Right cardiac atrium (tissue), 5 donors: ENCODE results near the gene ANKRD36. TPM values are rescaled to one million over a fixed set of nuclear protein-coding genes. Genes with fewer than 3 reads are reported as not detected.
"Not testable (repeated sequence)": the region's sequence is repeated elsewhere in the genome, so short reads cannot be mapped to it uniquely, and the experiment has no call there.

Experiments used
- ATAC-seq, 2 donors: fragments of 200-7000 bp; cut with Tn5 transposase; one replicate each; pipeline versions ENCODE4 v1.8.0 to v1.9.1; 2020; ENCODE audit warnings: moderate library complexity in 2 of 2, mild to moderate bottlenecking in 1 of 2
- DNase-seq, 3 donors: peaks; one replicate each; pipeline ENCODE4 v3.0.0-alpha.2; 2020
- H3K27ac ChIP-seq: one replicate; pipeline ENCODE4 v1.5.1; 2013; ENCODE audit warnings: mild to moderate bottlenecking, low read length, control low read depth, moderate library complexity
- H3K27me3 ChIP-seq: one replicate; pipeline ENCODE4 v1.6.1; 2013; ENCODE audit not compliant: control insufficient read depth, insufficient read depth
- H3K4me1 ChIP-seq: one replicate; pipeline ENCODE4 v1.6.1; 2013; ENCODE audit warnings: low read length; ENCODE audit not compliant: control insufficient read depth, insufficient read depth
- H3K4me3 ChIP-seq: one replicate; pipeline ENCODE4 v1.5.1; 2013; ENCODE audit warnings: low read length, control low read depth
- H3K9me3 ChIP-seq: one replicate; pipeline ENCODE4 v1.6.1; 2013; ENCODE audit warnings: low read length; ENCODE audit not compliant: control insufficient read depth
- WGBS: extraction: QIAGEN DNeasy Blood & Tissue Kit; methylation state at CpG from one replicate; pipeline ENCODE4 v1.1.7; 2013; 5-methylcytosine and 5-hydroxymethylcytosine counted together
- intact Hi-C, 4 donors: fragments of 100-400 bp; cut with DNase I; formaldehyde crosslinking; loops; one replicate each; pipeline versions ENCODE4 v1.11.0 to v1.14.0; 2022 to 2023
- polyA plus RNA-seq: library from polyadenylated mRNA; stranded (reverse); fragments of 200-250 nt; gene quantifications from one replicate; pipeline ENCODE4 v1.2.3, GENCODE V29; 2013
- total RNA-seq, 4 donors: library from RNA; stranded (reverse); fragmentation: NEBNext Ultra II Directional; extraction: Animal tissue kit (Norgen Biotek cat#: 25700); gene quantifications; one replicate each; pipeline ENCODE4 v1.2.1, GENCODE V29; 2021
- donor health status: healthy with polysubstance abuse.
- donor health status: DM: no; HTN: yes; CAD: no.
- donor health status: DM: no; HTN: no; CAD: no.
- donor health status: DM: no; HTN: yes; CAD: no; lungs with severe emphysema.
- donor health status: DM: yes; HTN: yes; CAD: no.

Gene ANKRD36
- total and polyA plus RNA-seq, 5 donors, result 3.3 to 10.6 (median 8.8) TPM

DNA sequence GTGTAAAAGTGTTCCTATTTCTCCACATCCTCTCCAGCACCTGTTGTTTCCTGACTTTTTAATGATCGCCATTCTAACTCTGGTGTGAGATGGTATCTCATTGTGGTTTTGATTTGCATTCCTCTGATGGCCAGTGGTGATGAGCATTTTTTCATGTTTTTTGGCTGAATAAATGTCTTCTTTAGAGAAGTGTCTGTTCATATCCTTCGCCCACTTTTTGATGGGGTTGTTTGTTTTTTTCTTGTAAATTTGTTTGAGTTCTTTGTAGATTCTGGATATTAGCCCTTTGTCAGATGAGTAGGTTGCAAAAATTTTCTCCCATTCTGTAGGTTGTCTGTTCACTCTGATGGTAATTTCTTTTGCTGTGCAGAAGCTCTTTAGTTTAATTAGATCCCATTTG lies 16.1 kb downstream of the ANKRD36 start:
- H3K9me3 ChIP-seq, H3K27me3 ChIP-seq, H3K27ac ChIP-seq, ATAC-seq, H3K4me3 ChIP-seq, DNase-seq, H3K4me1 ChIP-seq, intact Hi-C loops: not testable (repeated sequence)
- 98% methylated on average over 2 of the region's 2 CpGs for WGBS

DNA sequence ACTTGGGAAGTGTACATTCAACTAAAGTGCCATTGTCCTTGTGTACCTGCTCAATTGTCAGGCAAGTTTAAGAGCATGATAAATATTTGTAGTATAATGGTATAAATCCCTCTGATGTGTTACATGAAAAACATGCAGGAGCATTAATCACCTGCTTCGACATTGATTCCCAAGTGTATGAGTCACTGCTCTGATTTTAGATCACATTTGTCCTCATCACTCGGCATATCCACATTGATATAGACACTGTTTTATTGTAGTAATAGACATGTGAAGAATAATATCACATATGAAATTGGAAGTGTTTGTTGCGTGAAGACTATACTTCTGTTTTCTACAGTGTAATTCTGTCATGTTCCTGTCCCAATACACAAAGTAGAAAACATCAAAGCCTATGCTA lies 31.1 kb downstream of the ANKRD36 start:
- H3K4me3 ChIP-seq, DNase-seq, H3K9me3 ChIP-seq, H3K27me3 ChIP-seq, H3K4me1 ChIP-seq, H3K27ac ChIP-seq, intact Hi-C loops, ATAC-seq: not testable (repeated sequence)
- 66% methylated on average over 3 of the region's 3 CpGs for WGBS

GRCh38 chr2:97166548-97166947 lies 53.6 kb downstream of the ANKRD36 start:
- H3K4me1 ChIP-seq, DNase-seq, H3K4me3 ChIP-seq, H3K9me3 ChIP-seq, intact Hi-C loops, H3K27ac ChIP-seq, H3K27me3 ChIP-seq: not testable (repeated sequence)
- ATAC-seq, result peak in 1 of 2 donors; percentile 38
- 70% methylated on average over 2 of the region's 3 CpGs for WGBS

- intact Hi-C loops, H3K4me1 ChIP-seq, H3K9me3 ChIP-seq, DNase-seq, H3K4me3 ChIP-seq, H3K27ac ChIP-seq, H3K27me3 ChIP-seq: not testable (repeated sequence)
- 81% methylated on average over 4 of the region's 4 CpGs for WGBS
- ATAC-seq, result peak in 1 of 2 donors; percentile 16
Observed at GRCh38 chr2:97167938-97168337, 55.0 kb downstream of the ANKRD36 start.

DNA sequence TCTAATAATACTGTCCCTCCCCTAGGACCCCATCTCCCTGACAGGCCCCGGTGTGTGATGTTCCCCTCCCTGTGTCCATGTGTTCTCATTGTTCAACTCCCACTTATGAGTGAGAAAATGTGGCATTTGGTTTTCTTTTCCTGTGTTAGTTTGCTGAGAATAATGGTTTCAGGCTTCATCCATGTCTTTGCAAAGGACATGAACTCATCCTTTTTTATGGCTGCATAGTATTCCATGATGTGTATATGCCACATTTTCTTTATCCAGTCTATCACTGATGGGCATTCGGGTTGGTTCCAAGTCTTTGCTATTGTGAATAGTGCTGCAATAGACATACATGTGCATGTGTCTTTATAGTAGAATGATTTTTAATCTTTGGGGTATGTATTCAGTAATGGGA lies 55.6 kb downstream of the ANKRD36 start:
- 87% methylated on average over 2 of the region's 2 CpGs for WGBS
- intact Hi-C loops, result not testable (repeated sequence)

GRCh38 chr2:97180391-97180790 lies 67.4 kb downstream of the ANKRD36 start:
- H3K27ac ChIP-seq, H3K9me3 ChIP-seq, H3K27me3 ChIP-seq, H3K4me1 ChIP-seq, intact Hi-C loops, ATAC-seq, DNase-seq, H3K4me3 ChIP-seq: not testable (repeated sequence)
- WGBS, result 54% methylated on average over 1 of the region's 1 CpG

More for the DNA sequence above, 55.6 kb downstream of the ANKRD36 start:
- not testable (repeated sequence) for DNase-seq, H3K4me1 ChIP-seq, ATAC-seq, H3K27ac ChIP-seq, H3K4me3 ChIP-seq, H3K9me3 ChIP-seq, H3K27me3 ChIP-seq

- H3K27me3 ChIP-seq, H3K9me3 ChIP-seq, H3K4me1 ChIP-seq, H3K4me3 ChIP-seq, H3K27ac ChIP-seq, intact Hi-C loops, DNase-seq, ATAC-seq: not testable (repeated sequence)
- WGBS, result no CpG with 5 or more reads among the region's 1 CpG
Observed at GRCh38 chr2:97195349-97195748, 82.4 kb downstream of the ANKRD36 start.

GRCh38 chr2:97197251-97197650 lies 84.3 kb downstream of the ANKRD36 start:
- 96% methylated on average over 1 of the region's 1 CpG for WGBS
- H3K4me1 ChIP-seq, H3K27ac ChIP-seq, intact Hi-C loops, H3K9me3 ChIP-seq, H3K4me3 ChIP-seq, DNase-seq, H3K27me3 ChIP-seq, ATAC-seq: not testable (repeated sequence)

GRCh38 chr2:97200887-97201286 lies 87.9 kb downstream of the ANKRD36 start:
- H3K4me1 ChIP-seq, intact Hi-C loops, H3K27me3 ChIP-seq, H3K9me3 ChIP-seq, H3K4me3 ChIP-seq, DNase-seq, H3K27ac ChIP-seq, ATAC-seq: not testable (repeated sequence)
- WGBS, result 76% methylated on average over 2 of the region's 2 CpGs

DNA sequence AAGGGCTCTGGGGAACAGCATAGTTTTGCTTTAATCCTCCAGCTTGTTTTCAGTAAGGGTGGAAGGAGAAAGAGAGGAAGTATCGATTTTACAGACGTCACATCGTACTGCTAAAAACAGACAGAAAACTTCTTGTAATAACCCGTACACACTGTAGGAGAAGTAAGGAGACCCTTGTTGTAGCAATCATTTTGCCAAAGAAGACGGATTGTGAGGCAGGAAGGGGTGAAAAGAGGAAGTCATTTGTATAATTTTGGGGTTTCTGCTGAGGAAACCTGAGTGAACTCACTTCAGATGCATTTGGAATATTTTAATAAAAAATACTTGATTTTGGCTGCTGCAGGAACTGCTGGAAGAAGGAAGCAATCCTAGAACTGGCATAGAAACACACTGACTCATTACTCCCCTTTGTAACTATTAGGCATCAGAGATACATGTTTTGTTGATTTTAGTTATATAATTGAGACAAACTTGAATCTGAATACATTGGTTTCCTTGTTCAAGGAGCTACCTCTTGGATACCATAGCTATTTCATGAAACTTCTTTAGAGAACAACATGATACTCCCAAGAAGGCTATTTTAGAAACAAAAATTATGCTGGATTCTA lies 89.8 kb downstream of the ANKRD36 start:
- 70% methylated on average over 5 of the region's 5 CpGs for WGBS
- H3K27me3 ChIP-seq, DNase-seq, H3K4me3 ChIP-seq, H3K9me3 ChIP-seq, intact Hi-C loops, H3K4me1 ChIP-seq, H3K27ac ChIP-seq, ATAC-seq: not testable (repeated sequence)

DNA sequence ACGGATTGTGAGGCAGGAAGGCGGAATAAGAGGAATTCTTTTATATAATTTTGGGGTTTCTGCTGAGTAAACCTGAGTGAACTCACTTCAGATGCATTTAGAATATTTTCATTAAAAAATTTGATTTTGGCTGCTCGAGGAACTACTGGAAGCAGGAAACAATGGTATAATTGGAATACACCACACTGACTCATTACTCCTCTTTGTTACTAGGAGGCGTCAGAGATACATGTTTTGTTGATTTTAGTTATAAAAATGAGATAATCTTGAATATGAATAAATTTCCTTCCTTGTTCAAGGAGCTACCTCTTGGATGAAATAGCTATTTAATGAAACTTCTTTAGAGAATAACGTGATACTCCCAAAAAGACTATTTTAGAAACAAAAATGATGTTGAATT lies 97.4 kb downstream of the ANKRD36 start:
- Histone ChIP-seq H3K9me3 (no peaks in the 10 kb centered on the region), H3K27me3 (no peaks in the 10 kb centered on the region), H3K27ac (no peak overlapping the region), H3K4me1 (no peaks in the 10 kb centered on the region), H3K4me3 (no peak overlapping the region)
- intact Hi-C loops, result no loop called here
- no peak for ATAC-seq
- 91% methylated on average over 5 of the region's 5 CpGs for WGBS
- no peak for DNase-seq

GRCh38 chr2:97215025-97215424 lies 102.1 kb downstream of the ANKRD36 start:
- H3K27me3 ChIP-seq, H3K4me3 ChIP-seq, intact Hi-C loops: not testable (repeated sequence)

More at GRCh38 chr2:97215025-97215424, 102.1 kb downstream of the ANKRD36 start:
- ATAC-seq, H3K4me1 ChIP-seq, H3K27ac ChIP-seq, DNase-seq, H3K9me3 ChIP-seq: not testable (repeated sequence)
- WGBS, result no CpG with 5 or more reads among the region's 2 CpGs
